ENCODE measurements around the gene ASPRV1. TPM values are rescaled to one million over a fixed set of nuclear protein-coding genes. Genes with fewer than 3 reads are reported as not detected.

The ASPRV1 gene
- total and polyA plus RNA-seq, 2 experiments from 2014 or later, result 0.73 TPM; not detected in 1

DNA sequence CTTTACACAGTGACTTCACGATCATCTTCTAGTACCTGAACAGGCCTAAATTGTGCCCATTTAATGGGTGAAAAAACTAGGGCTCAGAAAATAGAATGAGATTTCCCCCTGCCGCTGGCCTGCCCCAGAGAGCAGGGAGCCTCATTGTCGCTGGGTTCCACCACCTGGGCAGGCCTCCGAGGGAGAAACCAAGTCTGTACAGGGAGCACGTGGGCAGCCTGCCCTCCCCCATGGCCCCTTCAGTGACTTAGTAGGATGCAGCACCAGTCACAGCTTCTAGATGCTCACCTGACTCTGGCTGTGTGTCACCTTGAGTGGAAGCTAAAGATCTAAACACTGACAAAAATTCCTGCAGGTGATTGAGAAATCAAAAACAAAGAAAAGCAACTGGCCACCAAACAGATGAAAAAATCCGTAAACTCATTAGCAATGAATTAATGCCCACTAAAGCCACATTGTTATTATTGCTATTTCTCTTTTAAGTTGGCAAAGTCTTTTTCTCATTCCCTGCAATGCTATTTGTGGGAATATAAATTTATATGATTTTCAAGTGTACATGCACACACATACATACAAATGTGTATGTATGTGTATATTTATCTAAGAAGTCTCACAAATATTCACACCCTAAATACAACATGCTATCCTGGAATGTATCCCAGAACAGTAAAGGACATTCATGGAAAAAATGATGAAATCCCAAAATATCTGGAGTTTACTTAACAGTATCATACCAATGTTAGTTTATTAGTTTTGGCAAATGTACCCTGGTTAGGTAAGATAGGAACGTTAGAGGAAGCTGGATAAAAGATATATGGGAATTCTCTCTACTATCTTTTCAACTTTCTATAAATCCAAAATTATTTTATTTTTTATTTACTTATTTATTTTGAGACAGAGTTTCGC, 18.7 kb upstream of the ASPRV1 start:
- no peak for TF ChIP-seq EZH2 (IDR thresholded peaks at IDR 0.05; ENCODE audit: borderline replicate concordance)
- TF ChIP-seq, protein P1, sequence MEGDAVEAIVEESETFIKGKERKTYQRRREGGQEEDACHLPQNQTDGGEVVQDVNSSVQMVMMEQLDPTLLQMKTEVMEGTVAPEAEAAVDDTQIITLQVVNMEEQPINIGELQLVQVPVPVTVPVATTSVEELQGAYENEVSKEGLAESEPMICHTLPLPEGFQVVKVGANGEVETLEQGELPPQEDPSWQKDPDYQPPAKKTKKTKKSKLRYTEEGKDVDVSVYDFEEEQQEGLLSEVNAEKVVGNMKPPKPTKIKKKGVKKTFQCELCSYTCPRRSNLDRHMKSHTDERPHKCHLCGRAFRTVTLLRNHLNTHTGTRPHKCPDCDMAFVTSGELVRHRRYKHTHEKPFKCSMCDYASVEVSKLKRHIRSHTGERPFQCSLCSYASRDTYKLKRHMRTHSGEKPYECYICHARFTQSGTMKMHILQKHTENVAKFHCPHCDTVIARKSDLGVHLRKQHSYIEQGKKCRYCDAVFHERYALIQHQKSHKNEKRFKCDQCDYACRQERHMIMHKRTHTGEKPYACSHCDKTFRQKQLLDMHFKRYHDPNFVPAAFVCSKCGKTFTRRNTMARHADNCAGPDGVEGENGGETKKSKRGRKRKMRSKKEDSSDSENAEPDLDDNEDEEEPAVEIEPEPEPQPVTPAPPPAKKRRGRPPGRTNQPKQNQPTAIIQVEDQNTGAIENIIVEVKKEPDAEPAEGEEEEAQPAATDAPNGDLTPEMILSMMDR (IDR thresholded peaks at IDR 0.05; ENCODE audit: poor library complexity), result no peak
- no peak for TF ChIP-seq EZH2phosphoT487 (IDR thresholded peaks at IDR 0.05; ENCODE audit: low read depth, severe bottlenecking, unreplicated experiment)
- Histone ChIP-seq H3K27me3 (no peaks in the 10 kb centered on the region), H3K36me3 (replicated peaks; ENCODE audit: insufficient read depth, low read depth) (no peaks in the 10 kb centered on the region), H3K4me1 (ENCODE audit: insufficient read depth) (no peaks in the 10 kb centered on the region), H4K20me1 (ENCODE audit: insufficient read depth, poor library complexity, severe bottlenecking) (no peaks in the 10 kb centered on the region), H3K4me3 (no peak overlapping the region), H3K9me3 (ENCODE audit: low read depth) (no peaks in the 10 kb centered on the region), H3K9me2 (replicated peaks; ENCODE audit: insufficient read depth) (no peaks in the 10 kb centered on the region), H3K27ac (no peak overlapping the region), H3K4me2 (no peak overlapping the region), H2AFZ (no peak overlapping the region), H3K79me2 (no peaks in the 10 kb centered on the region)
- no peak for DNase-seq (ENCODE audit: low spot score)
- 83% methylated on average over 8 of the region's 8 CpGs for WGBS (ENCODE audit: low lambda C conversion rate, missing lambda C conversion rate)

DNA sequence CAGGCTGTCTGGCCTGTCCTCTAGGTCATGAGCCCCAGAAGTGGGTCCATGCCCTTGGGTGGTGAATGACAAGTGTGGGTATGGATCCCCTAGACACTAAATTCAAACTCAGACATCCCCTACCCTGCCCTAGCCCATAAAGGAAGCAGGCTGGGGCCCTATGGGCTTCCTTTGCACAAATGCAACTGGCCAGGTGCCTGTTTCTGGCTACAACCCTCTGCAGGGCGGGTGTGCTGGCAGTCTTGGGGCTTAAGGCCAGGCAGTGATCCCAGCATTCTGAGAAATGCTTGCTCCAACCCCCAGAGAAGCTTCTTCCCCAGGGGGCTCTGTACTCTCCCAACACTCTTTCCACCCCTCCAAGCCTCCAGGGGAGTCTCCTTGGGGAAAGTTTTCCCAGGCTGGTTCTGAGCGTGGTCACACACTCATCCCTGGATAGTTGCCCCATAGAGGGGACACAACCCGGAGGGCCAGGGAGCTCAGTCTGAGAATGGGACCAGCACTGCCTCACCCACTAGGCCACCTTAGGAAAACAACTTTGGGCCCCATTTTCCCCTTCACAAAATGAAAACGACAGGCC, 16.6 kb upstream of the ASPRV1 start:
- TF ChIP-seq, protein P1 (IDR thresholded peaks at IDR 0.05; ENCODE audit: poor library complexity), result no peak
- no peak for TF ChIP-seq EZH2phosphoT487 (IDR thresholded peaks at IDR 0.05; ENCODE audit: low read depth, severe bottlenecking, unreplicated experiment)
- no peak overlapping the region for H2AFZ ChIP-seq
- no peaks in the 10 kb centered on the region for H3K4me1 ChIP-seq (ENCODE audit: insufficient read depth)
- no peak overlapping the region for H3K27ac ChIP-seq
- no peaks in the 10 kb centered on the region for H3K27me3 ChIP-seq
- no peaks in the 10 kb centered on the region for H3K9me2 ChIP-seq (replicated peaks; ENCODE audit: insufficient read depth)
- H3K36me3 ChIP-seq (replicated peaks; ENCODE audit: insufficient read depth, low read depth), result no peaks in the 10 kb centered on the region
- DNase-seq (ENCODE audit: low spot score), result no peak
- 59% methylated on average over 4 of the region's 4 CpGs for WGBS (ENCODE audit: low lambda C conversion rate, missing lambda C conversion rate)
- no peaks in the 10 kb centered on the region for H4K20me1 ChIP-seq (ENCODE audit: insufficient read depth, poor library complexity, severe bottlenecking)
- no peaks in the 10 kb centered on the region for H3K9me3 ChIP-seq (ENCODE audit: low read depth)
- no peak overlapping the region for H3K4me3 ChIP-seq
- no peaks in the 10 kb centered on the region for H3K79me2 ChIP-seq
- H3K4me2 ChIP-seq, result no peak overlapping the region

DNA sequence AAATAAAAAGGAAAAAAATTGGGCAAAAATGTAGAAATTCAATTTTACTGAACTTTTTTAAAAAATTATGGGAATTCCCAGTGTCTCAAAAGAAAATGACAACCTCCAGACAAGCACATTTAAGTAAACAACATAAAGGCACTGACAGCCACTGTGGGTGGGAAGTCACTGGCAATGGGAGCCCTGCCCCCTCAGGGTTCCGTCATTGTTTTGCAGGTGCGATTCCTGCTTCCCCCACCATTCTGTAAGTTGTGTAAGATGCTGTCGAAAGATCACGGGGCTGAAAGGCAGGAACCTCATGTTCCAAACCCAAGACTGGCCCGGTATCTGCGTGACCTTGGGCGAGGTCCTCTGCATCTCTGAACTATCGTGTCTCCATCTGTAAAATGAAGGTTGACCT, 15.8 kb upstream of the ASPRV1 start:
- H3K27me3 ChIP-seq, result no peaks in the 10 kb centered on the region
- no peaks in the 10 kb centered on the region for H3K9me3 ChIP-seq (ENCODE audit: low read depth)
- H3K27ac ChIP-seq, result no peak overlapping the region
- no peaks in the 10 kb centered on the region for H3K36me3 ChIP-seq (replicated peaks; ENCODE audit: insufficient read depth, low read depth)
- no peak for DNase-seq (ENCODE audit: low spot score)
- WGBS (ENCODE audit: low lambda C conversion rate, missing lambda C conversion rate), result 90% methylated on average over 8 of the region's 8 CpGs
- H4K20me1 ChIP-seq (ENCODE audit: insufficient read depth, poor library complexity, severe bottlenecking), result no peaks in the 10 kb centered on the region
- no peak for TF ChIP-seq EZH2 (IDR thresholded peaks at IDR 0.05; ENCODE audit: borderline replicate concordance)
- TF ChIP-seq, protein P1 (IDR thresholded peaks at IDR 0.05; ENCODE audit: poor library complexity), result no peak
- no peak for TF ChIP-seq EZH2phosphoT487 (IDR thresholded peaks at IDR 0.05; ENCODE audit: low read depth, severe bottlenecking, unreplicated experiment)
- no peaks in the 10 kb centered on the region for H3K79me2 ChIP-seq
- no peak overlapping the region for H2AFZ ChIP-seq
- no peaks in the 10 kb centered on the region for H3K4me1 ChIP-seq (ENCODE audit: insufficient read depth)
- no peak overlapping the region for H3K4me3 ChIP-seq
- no peaks in the 10 kb centered on the region for H3K9me2 ChIP-seq (replicated peaks; ENCODE audit: insufficient read depth)
- no peak overlapping the region for H3K4me2 ChIP-seq
